PC-9 (cell line): ENCODE data around the gene FRMD4B. TPM values are rescaled to one million over a fixed set of nuclear protein-coding genes. Genes with fewer than 3 reads are reported as not detected.

ENCODE experiments used
- BruUV-seq: library from RNA; stranded (reverse); fragments of 400-500 nt; replicated peaks from 2 replicates; lab custom pipeline; 2021; lab: Mats Ljungman, UMichigan
- CTCF ChIA-PET: fragments of 300-600 bp; sonication (Branson Sonifier 250); formaldehyde crosslinking; loops from one replicate; lab custom pipeline; 2022; ENCODE audit warnings: antibody characterized with exemption; lab: Charles Lee
- POLR2A ChIA-PET: fragments of 300-600 bp; sonication (Branson Sonifier 250); formaldehyde crosslinking; loops from one replicate; lab custom pipeline; 2022; ENCODE audit warnings: antibody characterized with exemption; ENCODE audit not compliant: unreplicated experiment; lab: Charles Lee
- DNase-seq, 2 experiments: peaks; one replicate each; pipeline versions ENCODE4 v3.0.0 to v3.0.0-alpha.2; 2015 to 2022; ENCODE audit warnings: mixed read lengths in 1 of 2
- H2AFZ ChIP-seq: fragments of 200-600 bp; sonication (generic); 2 replicates; pipeline ENCODE4 v1.8.1; 2017; ENCODE audit warnings: antibody characterized with exemption
- H3F3A ChIP-seq: fragments of 200-600 bp; sonication (generic); 2 replicates; pipeline ENCODE4 v1.8.1; 2017; ENCODE audit warnings: antibody characterized with exemption, mild to moderate bottlenecking, low read depth; ENCODE audit not compliant: insufficient read depth
- H3K27ac ChIP-seq: fragments of 200-600 bp; sonication (generic); 2 replicates; pipeline ENCODE4 v1.6.1; 2016; ENCODE audit warnings: mixed run types
- H3K27me3 ChIP-seq: fragments of 200-600 bp; sonication (generic); 2 replicates; pipeline ENCODE4 v1.6.1; 2016; ENCODE audit warnings: low read depth, mixed run types; ENCODE audit not compliant: insufficient read depth
- H3K36me3 ChIP-seq: fragments of 200-600 bp; sonication (generic); 2 replicates; pipeline ENCODE4 v1.6.1; 2016; ENCODE audit warnings: low read depth, mixed run types
- H3K4me1 ChIP-seq: fragments of 200-600 bp; sonication (generic); replicated peaks from 2 replicates; pipeline ENCODE4 v1.6.1; 2016; ENCODE audit warnings: mixed run types; ENCODE audit not compliant: insufficient read depth
- H3K4me2 ChIP-seq: fragments of 200-600 bp; sonication (generic); 2 replicates; pipeline ENCODE4 v1.6.1; 2017; ENCODE audit warnings: mixed run types
- H3K4me3 ChIP-seq: fragments of 200-600 bp; sonication (generic); 2 replicates; pipeline ENCODE4 v1.6.1; 2016; ENCODE audit warnings: mixed run types
- H3K79me2 ChIP-seq: fragments of 200-600 bp; sonication (generic); 2 replicates; pipeline ENCODE4 v1.6.1; 2017; ENCODE audit warnings: low read depth, mixed run types
- H3K9me2 ChIP-seq: fragments of 200-600 bp; sonication (generic); 2 replicates; pipeline ENCODE4 v1.8.1; 2017; ENCODE audit warnings: mild to moderate bottlenecking; ENCODE audit not compliant: insufficient read depth
- H3K9me3 ChIP-seq: fragments of 200-600 bp; sonication (generic); 2 replicates; pipeline ENCODE4 v1.8.1; 2016; ENCODE audit warnings: low read depth; ENCODE audit not compliant: insufficient read depth
- H4K20me1 ChIP-seq: fragments of 200-600 bp; sonication (generic); 2 replicates; pipeline ENCODE4 v1.8.1; 2017; ENCODE audit not compliant: insufficient read depth
- EZH2 ChIP-seq: fragments of 200-600 bp; sonication (generic); IDR thresholded peaks from 2 replicates; pipeline ENCODE4 v1.8.0; 2017; ENCODE audit warnings: antibody characterized with exemption, low read depth
- intact Hi-C: fragments of 100-400 bp; cut with micrococcal nuclease; formaldehyde crosslinking; loops from one replicate; pipeline ENCODE4 v1.10.0; 2022; ENCODE audit not compliant: unreplicated experiment
- total RNA-seq: library from RNA; stranded (reverse); gene quantifications from 2 replicates; pipeline ENCODE4 v1.2.3, GENCODE V29; 2021
- TF ChIP-seq, protein P1 (sequence below): fragments of 200-600 bp; sonication (generic); conservative IDR thresholded peaks from 2 replicates; pipeline ENCODE4 v1.6.1; 2017; ENCODE audit warnings: mixed run types, antibody characterized with exemption, mild to moderate bottlenecking, moderate library complexity

Gene FRMD4B
- total RNA-seq, 1 experiment from 2014 or later: 10.2 TPM

DNA sequence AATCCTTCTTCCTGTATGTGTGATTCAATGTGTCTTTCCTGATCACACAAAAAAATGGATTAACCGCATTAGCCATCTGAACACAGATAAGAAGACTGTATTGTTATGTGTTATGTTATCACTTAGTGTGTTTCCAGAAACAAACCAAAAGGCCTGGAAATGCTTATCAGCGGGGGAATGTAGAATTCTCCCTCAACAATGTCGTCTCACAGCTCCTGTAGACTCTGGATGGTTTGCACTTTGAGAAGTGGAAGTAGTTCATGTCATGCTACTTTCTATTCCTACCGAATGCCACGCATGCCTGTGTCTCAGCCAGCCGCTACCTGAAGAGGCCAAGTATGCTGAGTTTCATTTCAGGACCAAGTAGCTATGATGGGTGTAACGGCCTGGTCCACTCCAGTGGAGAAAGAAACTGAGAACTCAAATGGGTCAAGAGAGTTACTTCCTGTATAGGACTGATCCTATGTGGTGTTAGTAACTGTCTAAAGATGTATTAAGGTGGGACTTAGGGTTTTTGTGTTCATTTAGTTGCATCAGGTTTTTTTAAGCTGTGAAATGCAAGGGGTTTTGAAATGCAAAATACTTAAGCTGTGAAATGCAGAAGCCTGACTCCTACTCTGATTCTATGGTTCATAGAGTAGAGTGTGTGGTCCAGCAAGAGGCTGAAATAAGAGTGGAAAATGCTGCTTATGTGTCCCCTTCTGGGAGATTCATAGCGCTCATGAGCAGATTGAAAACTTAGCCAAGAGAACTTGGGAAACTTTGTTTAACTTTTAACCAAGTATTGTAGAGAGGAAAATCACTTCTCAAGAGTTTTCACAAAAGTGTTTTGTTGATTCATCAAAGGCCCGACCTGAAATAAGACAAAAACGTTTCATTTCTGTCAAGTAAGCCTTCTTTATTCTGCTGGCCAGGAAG, 145.0 kb downstream of the FRMD4B start:
- H4K20me1 ChIP-seq: no peaks in the 10 kb centered on the region
- no peaks in the 10 kb centered on the region for H3K36me3 ChIP-seq
- no peaks in the 10 kb centered on the region for H3K9me2 ChIP-seq
- CTCF ChIA-PET: interaction anchor here (1.2 kb wide), 1 partner anchor 66 kb away, joined by 3 read pairs; no protein-coding TSS in a partner anchor
- peaks cover 17% of the 10 kb centered on the region for H3F3A ChIP-seq
- no TSS peak for BruUV-seq
- no peak overlapping the region for H3K4me3 ChIP-seq
- H3K4me2 ChIP-seq: no peak overlapping the region
- intact Hi-C loops: no loop called here
- peaks cover 30% of the 10 kb centered on the region for H3K4me1 ChIP-seq
- H3K79me2 ChIP-seq: 0 out of 2 replicates have a peak, but pooled peaks cover under 1% of the 10 kb centered on the region
- H2AFZ ChIP-seq: no peak overlapping the region
- H3K27me3 ChIP-seq: no peaks in the 10 kb centered on the region
- POLR2A ChIA-PET: interaction anchor here (0.7 kb wide), 1 partner anchor 48 kb away, joined by 5 read pairs; no protein-coding TSS in a partner anchor
- no peak for DNase-seq
- H3K9me3 ChIP-seq: no peaks in the 10 kb centered on the region
- TF ChIP-seq, protein P1, sequence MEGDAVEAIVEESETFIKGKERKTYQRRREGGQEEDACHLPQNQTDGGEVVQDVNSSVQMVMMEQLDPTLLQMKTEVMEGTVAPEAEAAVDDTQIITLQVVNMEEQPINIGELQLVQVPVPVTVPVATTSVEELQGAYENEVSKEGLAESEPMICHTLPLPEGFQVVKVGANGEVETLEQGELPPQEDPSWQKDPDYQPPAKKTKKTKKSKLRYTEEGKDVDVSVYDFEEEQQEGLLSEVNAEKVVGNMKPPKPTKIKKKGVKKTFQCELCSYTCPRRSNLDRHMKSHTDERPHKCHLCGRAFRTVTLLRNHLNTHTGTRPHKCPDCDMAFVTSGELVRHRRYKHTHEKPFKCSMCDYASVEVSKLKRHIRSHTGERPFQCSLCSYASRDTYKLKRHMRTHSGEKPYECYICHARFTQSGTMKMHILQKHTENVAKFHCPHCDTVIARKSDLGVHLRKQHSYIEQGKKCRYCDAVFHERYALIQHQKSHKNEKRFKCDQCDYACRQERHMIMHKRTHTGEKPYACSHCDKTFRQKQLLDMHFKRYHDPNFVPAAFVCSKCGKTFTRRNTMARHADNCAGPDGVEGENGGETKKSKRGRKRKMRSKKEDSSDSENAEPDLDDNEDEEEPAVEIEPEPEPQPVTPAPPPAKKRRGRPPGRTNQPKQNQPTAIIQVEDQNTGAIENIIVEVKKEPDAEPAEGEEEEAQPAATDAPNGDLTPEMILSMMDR: no peak
- no peak for TF ChIP-seq EZH2
- H3K27ac ChIP-seq: no peak overlapping the region

GRCh38 chr3:69239063-69239462, 146.8 kb downstream of the FRMD4B start:
- CTCF ChIA-PET: interaction anchor here (0.5 to 0.6 kb wide), 2 partner anchors 65 to 78 kb away, joined by 3 read pairs; no protein-coding TSS in a partner anchor

More at GRCh38 chr3:69239063-69239462, 146.8 kb downstream of the FRMD4B start:
- POLR2A ChIA-PET: interaction anchor here (0.7 kb wide), 1 partner anchor 1515 kb away, joined by 5 read pairs; no protein-coding TSS in a partner anchor
- Histone ChIP-seq H3K4me1 (peaks cover 45% of the 10 kb centered on the region), H3K9me3 (no peaks in the 10 kb centered on the region), H3K36me3 (no peaks in the 10 kb centered on the region), H3K9me2 (no peaks in the 10 kb centered on the region), H3K27me3 (no peaks in the 10 kb centered on the region), H2AFZ (no peak overlapping the region), H3K27ac (no peak overlapping the region), H3K4me2 (no peak overlapping the region), H3F3A (peaks cover 23% of the 10 kb centered on the region), H3K4me3 (no peak overlapping the region), H4K20me1 (no peaks in the 10 kb centered on the region), H3K79me2 (0 out of 2 replicates have a peak, but pooled peaks cover 14% of the 10 kb centered on the region)
- intact Hi-C loops: loop anchor here (10.0 kb wide), 1 partner anchor 154 kb away; the partner anchor contains the start of genes ARL6IP5 and UBA3
- DNase-seq: no peak
- no TSS peak for BruUV-seq
- TF ChIP-seq, protein P1: no peak
- TF ChIP-seq EZH2: no peak
